Vagina (tissue), 2 donors: Measurements from ENCODE around the gene SLC12A8. TPM values are rescaled to one million over a fixed set of nuclear protein-coding genes. Genes with fewer than 3 reads are reported as not detected.

Source experiments
- DNase-seq, 2 donors: peaks; one replicate each; pipeline ENCODE4 v3.0.0-alpha.2; 2017; ENCODE audit errors: extremely low spot score in 2 of 2
- H3K27ac ChIP-seq: fragments of 200-600 bp; sonication (generic); one replicate; pipeline ENCODE4 v1.5.1; 2019
- H3K27me3 ChIP-seq: fragments of 200-600 bp; sonication (generic); one replicate; pipeline ENCODE4 v1.5.1; 2019
- H3K36me3 ChIP-seq, 2 donors: fragments of 200-600 bp; sonication (generic); one replicate each; pipeline ENCODE4 v1.5.1; 2017 to 2019
- H3K4me1 ChIP-seq: fragments of 200-600 bp; sonication (generic); one replicate; pipeline ENCODE4 v1.5.1; 2019
- H3K4me3 ChIP-seq, 2 donors: fragments of 200-600 bp; sonication (generic); 1 replicate in 1 of 2; 2 replicates in 1 of 2; pipeline ENCODE4 v1.5.1; 2016 to 2019
- H3K9me3 ChIP-seq: fragments of 200-600 bp; sonication (generic); one replicate; pipeline ENCODE4 v1.5.1; 2019
- CTCF ChIP-seq, 3 experiments: fragments of 450-650 bp in 2 of 3; fragments of 200-600 bp in 1 of 3; sonication (generic) in 1 of 3; IDR thresholded peaks; one replicate each; pipeline ENCODE4 v1.5.1; 2017 to 2019; ENCODE audit warnings: antibody characterized with exemption in 3 of 3, mild to moderate bottlenecking in 2 of 3, moderate library complexity in 2 of 3
- POLR2A ChIP-seq, 2 donors: fragments of 450-650 bp; IDR thresholded peaks; one replicate each; pipeline ENCODE4 v1.6.1; 2017; ENCODE audit warnings: antibody characterized with exemption in 2 of 2, mild to moderate bottlenecking in 2 of 2, moderate library complexity in 2 of 2
- POLR2AphosphoS5 ChIP-seq, 2 donors: sonication (generic); formaldehyde crosslinking; IDR thresholded peaks; one replicate each; pipeline ENCODE4 v1.9.0; 2017; ENCODE audit warnings: antibody characterized with exemption in 2 of 2, mild to moderate bottlenecking in 2 of 2, low read depth in 1 of 2; ENCODE audit not compliant: insufficient read depth in 1 of 2
- intact Hi-C: fragments of 100-400 bp; cut with DNase I; formaldehyde crosslinking; loops from one replicate; pipeline ENCODE4 v1.15.1; 2023
- total RNA-seq: library from RNA; depleted of rRNA; stranded (reverse); fragments of >200 nt; gene quantifications from one replicate; pipeline ENCODE4 v1.2.3, GENCODE V29; 2016

Gene SLC12A8
- total RNA-seq, 1 donor from 2014 or later: 6.1 TPM

GRCh38 chr3:125129512-125129997 is 83.0 kb downstream of the SLC12A8 start:
- intact Hi-C loops: no loop called here
- Histone ChIP-seq H3K9me3 (no peaks in the 10 kb centered on the region), H3K27me3 (no peaks in the 10 kb centered on the region), H3K4me1 (peaks cover 23% of the 10 kb centered on the region), H3K27ac (peak overlapping the region; percentile 84), H3K4me3 (no peak overlapping the region), H3K36me3 (no peaks in the 10 kb centered on the region)
- no peak for DNase-seq
- TF ChIP-seq CTCF (IDR thresholded peaks at IDR 0.05) (no peak), POLR2AphosphoS5 (IDR thresholded peaks at IDR 0.05; ENCODE audit: insufficient read depth in 1 of 2, low read depth in 1 of 2) (peak in 1 of 2 donors; percentile 28), POLR2A (IDR thresholded peaks at IDR 0.05) (no peak)

GRCh38 chr3:125128861-125129501 is 83.6 kb downstream of the SLC12A8 start:
- Histone ChIP-seq H3K9me3 (no peaks in the 10 kb centered on the region), H3K27me3 (no peaks in the 10 kb centered on the region), H3K4me3 (no peak overlapping the region), H3K36me3 (no peaks in the 10 kb centered on the region), H3K27ac (peak overlapping the region; percentile 84), H3K4me1 (peaks cover 23% of the 10 kb centered on the region)
- DNase-seq: no peak
- TF ChIP-seq POLR2A (IDR thresholded peaks at IDR 0.05) (no peak), CTCF (IDR thresholded peaks at IDR 0.05) (no peak), POLR2AphosphoS5 (IDR thresholded peaks at IDR 0.05; ENCODE audit: insufficient read depth in 1 of 2, low read depth in 1 of 2) (no peak)
- intact Hi-C loops: no loop called here

- no peak overlapping the region for H3K27ac ChIP-seq
- H3K4me3 ChIP-seq: no peak overlapping the region
- no peak for DNase-seq
- no peaks in the 10 kb centered on the region for H3K9me3 ChIP-seq
- TF ChIP-seq CTCF (IDR thresholded peaks at IDR 0.05) (no peak), POLR2AphosphoS5 (IDR thresholded peaks at IDR 0.05; ENCODE audit: insufficient read depth in 1 of 2, low read depth in 1 of 2) (no peak), POLR2A (IDR thresholded peaks at IDR 0.05) (no peak)
- peaks cover 23% of the 10 kb centered on the region for H3K4me1 ChIP-seq
- H3K36me3 ChIP-seq: no peaks in the 10 kb centered on the region
- intact Hi-C loops: no loop called here
- H3K27me3 ChIP-seq: no peaks in the 10 kb centered on the region
Observed at GRCh38 chr3:125126323-125126722, 86.2 kb downstream of the SLC12A8 start.

GRCh38 chr3:125125821-125126245 is 86.7 kb downstream of the SLC12A8 start:
- TF ChIP-seq CTCF (IDR thresholded peaks at IDR 0.05) (no peak), POLR2AphosphoS5 (IDR thresholded peaks at IDR 0.05; ENCODE audit: insufficient read depth in 1 of 2, low read depth in 1 of 2) (no peak), POLR2A (IDR thresholded peaks at IDR 0.05) (no peak)
- H3K4me1 ChIP-seq: peaks cover 23% of the 10 kb centered on the region
- H3K36me3 ChIP-seq: no peaks in the 10 kb centered on the region
- intact Hi-C loops: no loop called here
- no peak for DNase-seq
- no peak overlapping the region for H3K27ac ChIP-seq
- H3K9me3 ChIP-seq: no peaks in the 10 kb centered on the region
- no peak overlapping the region for H3K4me3 ChIP-seq
- H3K27me3 ChIP-seq: no peaks in the 10 kb centered on the region
